ENCODE data around the gene CACNA1D.

CACNA1D gene

DNA sequence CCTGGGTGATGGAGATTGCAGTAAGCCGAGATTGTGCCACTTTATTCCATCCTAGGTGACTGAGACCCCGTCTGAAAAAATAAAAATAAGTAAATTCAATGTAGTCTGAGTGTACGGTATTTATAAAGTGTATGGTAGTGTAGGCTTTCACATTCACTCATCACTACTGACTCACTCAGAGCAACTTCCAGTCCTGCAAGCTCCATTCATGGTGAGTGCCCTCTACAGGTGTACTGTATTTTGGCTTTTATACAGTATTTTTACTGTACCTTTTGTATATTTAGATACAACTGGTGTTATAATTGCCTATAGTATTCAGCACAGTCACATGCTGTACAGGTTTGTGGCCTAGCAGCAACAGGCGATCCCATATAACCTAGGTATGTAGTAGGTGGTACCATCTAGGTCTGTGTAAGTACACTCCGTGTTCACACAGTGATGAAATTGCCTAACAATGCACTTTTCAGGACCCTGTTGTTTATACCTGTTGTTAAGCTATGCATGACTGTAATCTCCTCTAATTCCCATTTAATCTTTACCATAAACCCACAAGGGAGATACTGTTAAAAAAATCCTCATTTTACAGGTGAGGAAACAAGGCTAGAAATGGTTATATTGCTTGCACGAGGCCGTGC is 19.3 kb downstream of the CACNA1D start:
- no peaks in the 10 kb centered on the region for H3K36me3 ChIP-seq (ENCODE audit: control insufficient read depth, insufficient read depth, low read length)
- no peaks in the 10 kb centered on the region for H3K9me3 ChIP-seq (ENCODE audit: control insufficient read depth, insufficient read depth, low read length)
- no peak overlapping the region for H3K4me3 ChIP-seq (ENCODE audit: low read depth, low read length)
- H3K9ac ChIP-seq (ENCODE audit: low read depth, low read length): no peak overlapping the region
- no peaks in the 10 kb centered on the region for H3K27me3 ChIP-seq (ENCODE audit: control insufficient read depth, insufficient read depth, low read length)
- peaks cover 8% of the 10 kb centered on the region for H3K4me1 ChIP-seq (ENCODE audit: control insufficient read depth, insufficient read depth, low read length)

GRCh38 chr3:53516339-53516738 is 21.9 kb downstream of the CACNA1D start:
- H3K4me1 ChIP-seq (ENCODE audit: control insufficient read depth, insufficient read depth, low read length): peaks cover 4% of the 10 kb centered on the region
- H3K9me3 ChIP-seq (ENCODE audit: control insufficient read depth, insufficient read depth, low read length): no peaks in the 10 kb centered on the region
- no peak overlapping the region for H3K9ac ChIP-seq (ENCODE audit: low read depth, low read length)
- no peaks in the 10 kb centered on the region for H3K27me3 ChIP-seq (ENCODE audit: control insufficient read depth, insufficient read depth, low read length)
- no peak overlapping the region for H3K4me3 ChIP-seq (ENCODE audit: low read depth, low read length)
- H3K36me3 ChIP-seq (ENCODE audit: control insufficient read depth, insufficient read depth, low read length): no peaks in the 10 kb centered on the region

GRCh38 chr3:53518495-53518981 is 24.1 kb downstream of the CACNA1D start:
- Histone ChIP-seq H3K4me3 (ENCODE audit: low read depth, low read length) (no peak overlapping the region), H3K36me3 (ENCODE audit: control insufficient read depth, insufficient read depth, low read length) (no peaks in the 10 kb centered on the region), H3K9me3 (ENCODE audit: control insufficient read depth, insufficient read depth, low read length) (no peaks in the 10 kb centered on the region), H3K9ac (ENCODE audit: low read depth, low read length) (no peak overlapping the region), H3K4me1 (ENCODE audit: control insufficient read depth, insufficient read depth, low read length) (no peaks in the 10 kb centered on the region), H3K27me3 (ENCODE audit: control insufficient read depth, insufficient read depth, low read length) (no peaks in the 10 kb centered on the region)

DNA sequence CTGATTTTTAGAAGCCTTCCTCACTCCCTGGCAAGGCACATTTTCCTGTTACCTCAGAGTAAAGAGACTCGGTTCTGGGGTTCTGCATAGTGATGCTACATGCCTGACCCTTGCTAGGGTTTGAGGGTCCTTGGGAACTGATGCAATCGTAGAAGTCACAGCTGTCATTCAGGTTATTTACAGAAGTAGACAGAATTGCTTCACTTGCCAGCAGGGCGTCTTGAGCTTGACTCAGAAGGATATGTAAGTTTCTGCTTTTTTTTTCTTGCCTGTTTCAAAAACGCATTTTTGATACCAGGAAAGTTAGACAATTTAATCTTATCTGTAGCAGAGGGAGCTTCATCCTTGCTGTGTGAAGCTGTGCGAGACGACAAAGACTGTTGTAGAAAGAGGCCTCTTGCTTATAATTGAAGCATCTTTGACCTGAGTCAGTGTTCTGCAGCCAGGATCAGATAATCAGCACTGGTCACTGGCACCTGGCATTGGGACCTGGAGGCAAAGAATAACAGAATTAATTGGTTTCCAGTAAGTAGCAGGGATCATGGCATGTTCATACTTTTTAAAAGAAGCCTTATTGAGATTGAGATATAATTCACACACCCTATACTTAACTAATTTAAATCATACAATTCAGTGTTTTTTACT is 24.8 kb downstream of the CACNA1D start:
- H3K36me3 ChIP-seq (ENCODE audit: control insufficient read depth, insufficient read depth, low read length): no peaks in the 10 kb centered on the region
- no peaks in the 10 kb centered on the region for H3K27me3 ChIP-seq (ENCODE audit: control insufficient read depth, insufficient read depth, low read length)
- no peak overlapping the region for H3K4me3 ChIP-seq (ENCODE audit: low read depth, low read length)
- H3K9me3 ChIP-seq (ENCODE audit: control insufficient read depth, insufficient read depth, low read length): no peaks in the 10 kb centered on the region
- H3K9ac ChIP-seq (ENCODE audit: low read depth, low read length): no peak overlapping the region
- H3K4me1 ChIP-seq (ENCODE audit: control insufficient read depth, insufficient read depth, low read length): no peaks in the 10 kb centered on the region

GRCh38 chr3:53523346-53523745 is 28.9 kb downstream of the CACNA1D start:
- Histone ChIP-seq H3K4me3 (ENCODE audit: low read depth, low read length) (no peak overlapping the region), H3K9me3 (ENCODE audit: control insufficient read depth, insufficient read depth, low read length) (no peaks in the 10 kb centered on the region), H3K36me3 (ENCODE audit: control insufficient read depth, insufficient read depth, low read length) (no peaks in the 10 kb centered on the region), H3K4me1 (ENCODE audit: control insufficient read depth, insufficient read depth, low read length) (no peaks in the 10 kb centered on the region), H3K9ac (ENCODE audit: low read depth, low read length) (no peak overlapping the region), H3K27me3 (ENCODE audit: control insufficient read depth, insufficient read depth, low read length) (no peaks in the 10 kb centered on the region)

GRCh38 chr3:53524566-53524965 is 30.2 kb downstream of the CACNA1D start:
- Histone ChIP-seq H3K9me3 (ENCODE audit: control insufficient read depth, insufficient read depth, low read length) (no peaks in the 10 kb centered on the region), H3K4me1 (ENCODE audit: control insufficient read depth, insufficient read depth, low read length) (no peaks in the 10 kb centered on the region), H3K4me3 (ENCODE audit: low read depth, low read length) (no peak overlapping the region), H3K36me3 (ENCODE audit: control insufficient read depth, insufficient read depth, low read length) (no peaks in the 10 kb centered on the region), H3K9ac (ENCODE audit: low read depth, low read length) (no peak overlapping the region), H3K27me3 (ENCODE audit: control insufficient read depth, insufficient read depth, low read length) (no peaks in the 10 kb centered on the region)

- H3K27me3 ChIP-seq (ENCODE audit: control insufficient read depth, insufficient read depth, low read length): no peaks in the 10 kb centered on the region
- H3K9ac ChIP-seq (ENCODE audit: low read depth, low read length): no peak overlapping the region
- no peaks in the 10 kb centered on the region for H3K9me3 ChIP-seq (ENCODE audit: control insufficient read depth, insufficient read depth, low read length)
- H3K36me3 ChIP-seq (ENCODE audit: control insufficient read depth, insufficient read depth, low read length): no peaks in the 10 kb centered on the region
- H3K4me1 ChIP-seq (ENCODE audit: control insufficient read depth, insufficient read depth, low read length): no peaks in the 10 kb centered on the region
- no peak overlapping the region for H3K4me3 ChIP-seq (ENCODE audit: low read depth, low read length)
Measured at GRCh38 chr3:53525765-53526703, 31.6 kb downstream of the CACNA1D start.

DNA sequence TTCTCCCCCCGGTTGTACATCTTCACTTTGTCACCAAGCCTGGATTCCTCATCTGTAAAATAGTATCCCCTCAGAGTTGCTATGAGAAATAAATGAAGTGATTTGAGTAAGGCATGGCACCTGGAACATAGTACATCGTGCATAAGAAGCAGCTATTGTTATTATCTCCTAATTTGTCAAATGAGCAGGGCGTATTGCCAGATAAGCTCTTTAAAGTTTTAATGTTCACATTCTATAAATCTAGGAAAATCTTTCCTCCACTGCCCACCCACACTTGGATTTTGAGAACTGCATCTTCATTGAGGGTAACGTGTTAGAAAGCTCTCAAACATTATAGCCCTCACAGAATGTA is 32.3 kb downstream of the CACNA1D start:
- Histone ChIP-seq H3K27me3 (ENCODE audit: control insufficient read depth, insufficient read depth, low read length) (no peaks in the 10 kb centered on the region), H3K36me3 (ENCODE audit: control insufficient read depth, insufficient read depth, low read length) (no peaks in the 10 kb centered on the region), H3K4me1 (ENCODE audit: control insufficient read depth, insufficient read depth, low read length) (peaks cover 4% of the 10 kb centered on the region), H3K9me3 (ENCODE audit: control insufficient read depth, insufficient read depth, low read length) (no peaks in the 10 kb centered on the region), H3K9ac (ENCODE audit: low read depth, low read length) (no peak overlapping the region), H3K4me3 (ENCODE audit: low read depth, low read length) (no peak overlapping the region)

DNA sequence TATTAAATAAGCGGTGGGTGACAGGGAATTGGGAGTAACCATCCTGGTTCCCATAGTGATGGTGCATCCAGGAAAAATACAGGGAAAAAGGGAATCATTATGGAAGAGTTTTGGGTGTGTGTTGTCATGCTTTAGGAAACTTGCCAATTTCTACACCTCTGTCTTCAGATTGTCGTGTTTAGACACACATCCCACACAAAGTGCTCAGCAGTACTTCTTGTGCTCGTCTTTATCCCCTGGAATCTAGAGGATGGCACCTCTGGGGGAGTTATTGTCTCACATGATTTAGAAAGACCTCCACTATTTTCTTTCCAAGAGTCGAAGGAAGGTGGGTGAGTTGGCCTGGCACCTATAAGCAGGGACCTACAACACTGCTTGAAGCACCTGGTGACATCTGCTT is 35.8 kb downstream of the CACNA1D start:
- Histone ChIP-seq H3K27me3 (ENCODE audit: control insufficient read depth, insufficient read depth, low read length) (no peaks in the 10 kb centered on the region), H3K9ac (ENCODE audit: low read depth, low read length) (no peak overlapping the region), H3K4me1 (ENCODE audit: control insufficient read depth, insufficient read depth, low read length) (peaks cover 10% of the 10 kb centered on the region), H3K4me3 (ENCODE audit: low read depth, low read length) (no peak overlapping the region), H3K9me3 (ENCODE audit: control insufficient read depth, insufficient read depth, low read length) (no peaks in the 10 kb centered on the region), H3K36me3 (ENCODE audit: control insufficient read depth, insufficient read depth, low read length) (no peaks in the 10 kb centered on the region)

GRCh38 chr3:53531749-53532148 is 37.3 kb downstream of the CACNA1D start:
- Histone ChIP-seq H3K4me1 (ENCODE audit: control insufficient read depth, insufficient read depth, low read length) (peaks cover 10% of the 10 kb centered on the region), H3K36me3 (ENCODE audit: control insufficient read depth, insufficient read depth, low read length) (no peaks in the 10 kb centered on the region), H3K9ac (ENCODE audit: low read depth, low read length) (no peak overlapping the region), H3K9me3 (ENCODE audit: control insufficient read depth, insufficient read depth, low read length) (no peaks in the 10 kb centered on the region), H3K27me3 (ENCODE audit: control insufficient read depth, insufficient read depth, low read length) (no peaks in the 10 kb centered on the region), H3K4me3 (ENCODE audit: low read depth, low read length) (no peak overlapping the region)

- Histone ChIP-seq H3K9me3 (ENCODE audit: control insufficient read depth, insufficient read depth, low read length) (no peaks in the 10 kb centered on the region), H3K4me1 (ENCODE audit: control insufficient read depth, insufficient read depth, low read length) (peaks cover 10% of the 10 kb centered on the region), H3K4me3 (ENCODE audit: low read depth, low read length) (no peak overlapping the region)
Measured at GRCh38 chr3:53533472-53533871, 39.1 kb downstream of the CACNA1D start.

More at GRCh38 chr3:53533472-53533871, 39.1 kb downstream of the CACNA1D start:
- no peaks in the 10 kb centered on the region for H3K36me3 ChIP-seq (ENCODE audit: control insufficient read depth, insufficient read depth, low read length)
- no peaks in the 10 kb centered on the region for H3K27me3 ChIP-seq (ENCODE audit: control insufficient read depth, insufficient read depth, low read length)
- no peak overlapping the region for H3K9ac ChIP-seq (ENCODE audit: low read depth, low read length)
